ENCODE data around the gene ANTXR2.

ANTXR2 gene

GRCh38 chr4:80086296-80086695 is 13.3 kb upstream of the ANTXR2 start:
- TF ChIP-seq TAF1 (IDR thresholded peaks at IDR 0.05; ENCODE audit: borderline replicate concordance, insufficient read depth, low read length) (no peak), SIN3A (IDR thresholded peaks at IDR 0.05; ENCODE audit: borderline replicate concordance, insufficient read depth, low read length) (no peak), POLR2AphosphoS5 (IDR thresholded peaks at IDR 0.05; ENCODE audit: low read depth, low read length) (no peak), REST (IDR thresholded peaks at IDR 0.05; ENCODE audit: insufficient read depth in 1 of 2, low read depth in 2 of 2, low read length in 2 of 2) (no peak), FOXP2 (optimal IDR thresholded peaks at IDR 0.05; ENCODE audit: borderline replicate concordance, extremely low read depth, extremely low read length, insufficient read depth) (no peak)

GRCh38 chr4:80085081-80085480 is 12.1 kb upstream of the ANTXR2 start:
- TF ChIP-seq TAF1 (IDR thresholded peaks at IDR 0.05; ENCODE audit: borderline replicate concordance, insufficient read depth, low read length) (no peak), FOXP2 (optimal IDR thresholded peaks at IDR 0.05; ENCODE audit: borderline replicate concordance, extremely low read depth, extremely low read length, insufficient read depth) (no peak), SIN3A (IDR thresholded peaks at IDR 0.05; ENCODE audit: borderline replicate concordance, insufficient read depth, low read length) (no peak), REST (IDR thresholded peaks at IDR 0.05; ENCODE audit: insufficient read depth in 1 of 2, low read depth in 2 of 2, low read length in 2 of 2) (no peak), POLR2AphosphoS5 (IDR thresholded peaks at IDR 0.05; ENCODE audit: low read depth, low read length) (no peak)

GRCh38 chr4:80082693-80083092 is 9.7 kb upstream of the ANTXR2 start:
- TF ChIP-seq POLR2AphosphoS5 (IDR thresholded peaks at IDR 0.05; ENCODE audit: low read depth, low read length): no peak
- TF ChIP-seq REST (IDR thresholded peaks at IDR 0.05; ENCODE audit: insufficient read depth in 1 of 2, low read depth in 2 of 2, low read length in 2 of 2): no peak
- no peak for TF ChIP-seq TAF1 (IDR thresholded peaks at IDR 0.05; ENCODE audit: borderline replicate concordance, insufficient read depth, low read length)
- no peak for TF ChIP-seq SIN3A (IDR thresholded peaks at IDR 0.05; ENCODE audit: borderline replicate concordance, insufficient read depth, low read length)
- no peak for TF ChIP-seq FOXP2 (optimal IDR thresholded peaks at IDR 0.05; ENCODE audit: borderline replicate concordance, extremely low read depth, extremely low read length, insufficient read depth)

- TF ChIP-seq SIN3A (IDR thresholded peaks at IDR 0.05; ENCODE audit: borderline replicate concordance, insufficient read depth, low read length) (no peak), REST (IDR thresholded peaks at IDR 0.05; ENCODE audit: insufficient read depth in 1 of 2, low read depth in 2 of 2, low read length in 2 of 2) (no peak), TAF1 (IDR thresholded peaks at IDR 0.05; ENCODE audit: borderline replicate concordance, insufficient read depth, low read length) (no peak), POLR2AphosphoS5 (IDR thresholded peaks at IDR 0.05; ENCODE audit: low read depth, low read length) (no peak), FOXP2 (optimal IDR thresholded peaks at IDR 0.05; ENCODE audit: borderline replicate concordance, extremely low read depth, extremely low read length, insufficient read depth) (no peak)
Measured at GRCh38 chr4:80081566-80081965, 8.5 kb upstream of the ANTXR2 start.

All from PFSK-1 (cell line).